Astrocyte (in vitro differentiated cells and primary cell): ENCODE results near the gene ZNF529.

Source experiments
- EZH2 ChIP-seq: IDR thresholded peaks from 2 replicates; pipeline ENCODE4 v1.6.1; 2012; ENCODE audit warnings: mild to moderate bottlenecking, low read length, inconsistent platforms; ENCODE audit not compliant: insufficient read depth
- TF ChIP-seq, protein P1 (sequence below): IDR thresholded peaks from 2 replicates; pipeline ENCODE4 v1.5.1; 2011; ENCODE audit warnings: low read depth, mild to moderate bottlenecking, inconsistent platforms, low read length, moderate library complexity; ENCODE audit not compliant: insufficient read depth

DNA sequence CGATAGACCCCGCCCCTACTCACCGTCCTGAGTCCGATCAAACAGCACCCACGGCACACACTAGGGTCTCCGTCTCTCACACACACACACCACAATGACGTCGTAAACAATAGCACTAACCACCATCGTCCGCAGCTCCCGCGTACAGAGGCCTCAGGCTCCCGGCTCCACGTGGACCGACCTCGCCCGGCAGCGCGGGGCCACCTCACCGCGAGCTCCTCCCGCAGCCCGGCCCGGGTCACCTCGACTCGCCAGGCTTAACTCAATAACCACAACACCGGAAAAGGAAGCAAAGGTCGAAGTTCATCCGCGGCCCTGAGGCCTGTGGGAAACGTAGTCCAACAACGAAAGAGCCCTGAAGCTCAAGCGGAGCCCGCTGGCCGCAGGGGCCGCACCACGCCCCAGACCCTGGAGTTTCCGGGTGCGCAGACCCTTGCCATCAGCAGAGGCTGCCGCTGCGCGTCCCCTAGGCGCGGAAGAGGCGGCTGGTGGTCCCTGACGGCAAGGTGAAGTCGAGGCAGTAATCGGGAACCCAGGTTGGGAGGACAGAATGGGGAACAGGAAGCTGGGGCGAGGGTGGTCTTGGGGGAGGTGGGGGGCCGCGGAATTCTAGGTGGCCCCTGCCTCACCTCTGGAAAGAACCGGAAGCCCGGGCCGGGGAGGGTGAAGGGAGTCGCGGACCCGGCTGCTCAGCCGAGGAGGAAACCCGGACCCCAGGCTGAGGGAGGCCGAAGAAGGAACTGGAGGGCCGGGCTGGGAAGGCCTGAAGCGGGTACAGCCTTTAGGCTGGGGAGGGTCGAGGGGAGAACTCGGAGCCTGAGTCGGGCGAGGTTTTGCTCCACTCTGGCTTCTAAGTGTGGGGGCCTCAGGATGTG, at the start of gene ZNF529:
- TF ChIP-seq, protein P1, sequence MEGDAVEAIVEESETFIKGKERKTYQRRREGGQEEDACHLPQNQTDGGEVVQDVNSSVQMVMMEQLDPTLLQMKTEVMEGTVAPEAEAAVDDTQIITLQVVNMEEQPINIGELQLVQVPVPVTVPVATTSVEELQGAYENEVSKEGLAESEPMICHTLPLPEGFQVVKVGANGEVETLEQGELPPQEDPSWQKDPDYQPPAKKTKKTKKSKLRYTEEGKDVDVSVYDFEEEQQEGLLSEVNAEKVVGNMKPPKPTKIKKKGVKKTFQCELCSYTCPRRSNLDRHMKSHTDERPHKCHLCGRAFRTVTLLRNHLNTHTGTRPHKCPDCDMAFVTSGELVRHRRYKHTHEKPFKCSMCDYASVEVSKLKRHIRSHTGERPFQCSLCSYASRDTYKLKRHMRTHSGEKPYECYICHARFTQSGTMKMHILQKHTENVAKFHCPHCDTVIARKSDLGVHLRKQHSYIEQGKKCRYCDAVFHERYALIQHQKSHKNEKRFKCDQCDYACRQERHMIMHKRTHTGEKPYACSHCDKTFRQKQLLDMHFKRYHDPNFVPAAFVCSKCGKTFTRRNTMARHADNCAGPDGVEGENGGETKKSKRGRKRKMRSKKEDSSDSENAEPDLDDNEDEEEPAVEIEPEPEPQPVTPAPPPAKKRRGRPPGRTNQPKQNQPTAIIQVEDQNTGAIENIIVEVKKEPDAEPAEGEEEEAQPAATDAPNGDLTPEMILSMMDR: no peak
- no peak for TF ChIP-seq EZH2
